BJ (cell line): Measurements from ENCODE around the gene DSC3. TPM values are rescaled to one million over a fixed set of nuclear protein-coding genes. Genes with fewer than 3 reads are reported as not detected.

Experiments
- CTCF ChIA-PET: fragments of 350-600 bp; formaldehyde crosslinking; extraction: SDS; loops from one replicate; lab custom pipeline; 2021; ENCODE audit warnings: antibody characterized with exemption, inconsistent platforms; lab: Yijun Ruan, JAX
- POLR2A ChIA-PET: fragments of 300-600 bp; sonication (Branson Sonifier 250); formaldehyde crosslinking; extraction: SDS; loops from one replicate; lab custom pipeline; 2021; ENCODE audit warnings: antibody characterized with exemption; lab: Charles Lee
- DNase-seq: peaks from one replicate; pipeline ENCODE4 v3.0.0-alpha.2; 2011; ENCODE audit warnings: low read depth
- H3K27me3 ChIP-seq: 2 replicates; pipeline ENCODE4 v1.6.0; 2011; ENCODE audit warnings: low read length; ENCODE audit not compliant: control insufficient read depth, insufficient read depth
- H3K36me3 ChIP-seq: 2 replicates; pipeline ENCODE4 v1.5.1; 2011; ENCODE audit warnings: low read length; ENCODE audit not compliant: control insufficient read depth, insufficient read depth
- H3K4me3 ChIP-seq: 2 replicates; pipeline ENCODE4 v1.5.1; 2011; ENCODE audit warnings: low read depth, mild to moderate bottlenecking, control low read depth, low read length
- polyA plus RNA-seq: library from polyadenylated mRNA; depleted of rRNA; stranded (reverse); fragments of >200 nt; gene quantifications from 2 replicates; pipeline ENCODE4 v1.2.3, GENCODE V29; 2011
- TF ChIP-seq, protein P1 (sequence below): IDR thresholded peaks from 2 replicates; pipeline ENCODE4 v1.5.1; 2011; ENCODE audit warnings: low read depth, mild to moderate bottlenecking, control low read depth, inconsistent platforms, low read length, moderate library complexity; ENCODE audit not compliant: insufficient read depth

The DSC3 gene
- polyA plus RNA-seq, 1 experiment = not detected

DNA sequence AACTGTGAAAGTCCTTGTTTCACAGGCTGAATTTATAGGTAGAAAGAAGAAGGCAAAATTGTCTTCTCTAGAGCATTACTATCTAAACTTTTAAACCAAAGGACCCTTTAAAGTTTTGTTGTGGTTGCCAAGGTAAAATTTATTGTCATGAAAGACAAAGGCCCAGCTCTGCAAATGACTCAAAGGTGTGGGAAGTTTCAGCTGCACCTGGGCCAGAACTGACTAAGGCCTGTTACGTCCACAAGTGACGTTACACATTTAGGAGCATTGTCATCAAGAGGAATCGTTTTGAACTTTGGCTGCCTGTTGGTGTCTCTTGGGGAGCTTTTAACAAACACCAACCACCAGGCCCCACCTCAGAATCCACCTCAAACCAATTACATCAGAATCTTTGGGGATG is 8.1 kb upstream of the DSC3 start:
- TF ChIP-seq, protein P1, sequence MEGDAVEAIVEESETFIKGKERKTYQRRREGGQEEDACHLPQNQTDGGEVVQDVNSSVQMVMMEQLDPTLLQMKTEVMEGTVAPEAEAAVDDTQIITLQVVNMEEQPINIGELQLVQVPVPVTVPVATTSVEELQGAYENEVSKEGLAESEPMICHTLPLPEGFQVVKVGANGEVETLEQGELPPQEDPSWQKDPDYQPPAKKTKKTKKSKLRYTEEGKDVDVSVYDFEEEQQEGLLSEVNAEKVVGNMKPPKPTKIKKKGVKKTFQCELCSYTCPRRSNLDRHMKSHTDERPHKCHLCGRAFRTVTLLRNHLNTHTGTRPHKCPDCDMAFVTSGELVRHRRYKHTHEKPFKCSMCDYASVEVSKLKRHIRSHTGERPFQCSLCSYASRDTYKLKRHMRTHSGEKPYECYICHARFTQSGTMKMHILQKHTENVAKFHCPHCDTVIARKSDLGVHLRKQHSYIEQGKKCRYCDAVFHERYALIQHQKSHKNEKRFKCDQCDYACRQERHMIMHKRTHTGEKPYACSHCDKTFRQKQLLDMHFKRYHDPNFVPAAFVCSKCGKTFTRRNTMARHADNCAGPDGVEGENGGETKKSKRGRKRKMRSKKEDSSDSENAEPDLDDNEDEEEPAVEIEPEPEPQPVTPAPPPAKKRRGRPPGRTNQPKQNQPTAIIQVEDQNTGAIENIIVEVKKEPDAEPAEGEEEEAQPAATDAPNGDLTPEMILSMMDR = no peak
- H3K4me3 ChIP-seq = no peak overlapping the region
- POLR2A ChIA-PET = no interaction called here
- H3K36me3 ChIP-seq = no peaks in the 10 kb centered on the region
- DNase-seq = no peak
- CTCF ChIA-PET = no interaction called here
- H3K27me3 ChIP-seq = no peaks in the 10 kb centered on the region

DNA sequence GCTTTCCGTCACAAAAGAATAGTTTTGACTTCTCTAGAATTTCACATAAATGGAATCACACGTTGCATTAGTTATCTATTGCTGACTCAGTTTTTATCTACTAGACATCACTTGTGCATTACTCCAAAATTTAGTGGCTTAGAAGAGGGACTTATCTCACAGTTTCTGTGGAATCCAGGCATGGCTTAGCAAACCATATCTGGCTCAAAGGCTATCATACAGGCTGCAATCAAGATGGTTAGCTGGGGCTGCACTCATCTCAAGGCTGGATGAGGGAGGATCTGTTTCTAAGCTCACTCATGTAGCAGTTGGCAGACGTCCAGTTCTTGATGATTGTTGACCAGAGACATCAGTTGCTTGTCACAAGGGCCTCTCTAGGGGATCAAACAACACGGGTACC is 6.6 kb upstream of the DSC3 start:
- Histone ChIP-seq H3K36me3 (no peaks in the 10 kb centered on the region), H3K27me3 (no peaks in the 10 kb centered on the region), H3K4me3 (no peak overlapping the region)
- ChIA-PET CTCF (no interaction called here), POLR2A (no interaction called here)
- DNase-seq = no peak
- TF ChIP-seq, protein P1 = no peak

DNA sequence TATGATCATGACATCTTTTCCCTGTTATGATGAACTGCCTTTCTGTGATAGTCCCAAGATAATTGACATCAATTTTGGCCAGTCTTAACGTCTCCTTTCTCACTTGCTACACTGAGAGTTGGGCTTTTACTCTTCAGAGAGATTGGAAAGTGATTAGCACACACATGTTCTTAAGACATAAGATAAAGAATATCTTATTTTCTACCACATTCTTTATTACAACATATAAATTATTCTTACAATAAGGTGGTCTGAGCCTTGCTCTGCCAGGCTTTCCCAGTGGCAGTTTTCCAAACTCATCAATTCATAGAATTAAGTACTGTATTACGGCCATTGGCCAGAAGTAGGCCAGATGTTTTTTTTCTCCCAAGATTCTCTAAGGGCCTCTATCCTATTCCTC is 5.7 kb upstream of the DSC3 start:
- POLR2A ChIA-PET = no interaction called here
- Histone ChIP-seq H3K27me3 (no peaks in the 10 kb centered on the region), H3K36me3 (no peaks in the 10 kb centered on the region), H3K4me3 (no peak overlapping the region)
- no peak for DNase-seq
- CTCF ChIA-PET = no interaction called here
- TF ChIP-seq, protein P1 = no peak

DNA sequence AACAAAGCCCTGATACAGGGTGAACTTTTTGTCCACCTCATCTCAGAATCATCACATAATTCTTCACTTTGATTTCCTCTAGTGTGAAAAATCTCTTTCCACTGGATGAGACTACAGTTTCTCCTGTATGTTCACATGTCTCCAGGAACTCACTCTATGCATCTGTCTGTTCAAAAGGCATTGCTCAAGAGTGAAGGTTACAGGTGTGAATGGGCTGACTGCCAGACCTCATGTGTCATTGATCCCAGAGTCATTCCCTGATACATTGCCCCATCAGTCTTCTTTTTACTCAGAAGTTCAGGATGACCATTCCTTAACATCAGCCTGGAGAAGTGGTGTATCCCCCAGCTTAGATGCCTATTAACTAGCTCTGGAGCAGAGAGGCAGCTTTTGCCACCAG is 4.4 kb upstream of the DSC3 start:
- Histone ChIP-seq H3K27me3 (no peaks in the 10 kb centered on the region), H3K36me3 (no peaks in the 10 kb centered on the region), H3K4me3 (no peak overlapping the region)
- POLR2A ChIA-PET = no interaction called here
- no peak for DNase-seq
- CTCF ChIA-PET = no interaction called here
- TF ChIP-seq, protein P1 = no peak

DNA sequence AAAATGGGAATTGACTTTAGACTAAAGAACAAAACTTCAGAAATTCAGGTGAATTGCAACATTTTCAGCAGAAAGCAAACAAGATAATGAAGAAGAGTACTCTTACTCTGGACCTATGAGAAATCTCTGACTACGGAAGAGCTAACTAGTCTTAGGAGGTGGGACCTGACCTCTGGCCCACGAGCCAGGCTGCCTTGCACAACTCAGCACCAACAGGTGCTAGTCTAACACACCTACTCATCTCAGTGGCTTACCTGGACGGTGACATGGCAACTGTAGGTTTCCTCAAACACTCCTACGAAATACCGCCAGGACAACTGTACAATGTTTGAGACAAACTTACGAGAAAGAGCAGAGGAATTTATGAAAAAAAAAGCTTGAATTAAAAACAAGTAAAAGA is 3.1 kb upstream of the DSC3 start:
- CTCF ChIA-PET = no interaction called here
- no peak for DNase-seq
- POLR2A ChIA-PET = no interaction called here
- H3K27me3 ChIP-seq = no peaks in the 10 kb centered on the region
- no peaks in the 10 kb centered on the region for H3K36me3 ChIP-seq
- TF ChIP-seq, protein P1 = no peak
- no peak overlapping the region for H3K4me3 ChIP-seq
